GM10266 (cell line): ENCODE measurements around the gene ZNF107.

Experiments
- DNase-seq: peaks from one replicate; pipeline ENCODE4 v3.0.0; 2012; ENCODE audit errors: extremely low spot score
- CTCF ChIP-seq: IDR thresholded peaks from 2 replicates; pipeline ENCODE4 v1.5.1; 2012; ENCODE audit warnings: mild to moderate bottlenecking, low read depth; ENCODE audit not compliant: control insufficient read depth, insufficient read depth; ENCODE audit errors: missing control alignments

Gene ZNF107

DNA sequence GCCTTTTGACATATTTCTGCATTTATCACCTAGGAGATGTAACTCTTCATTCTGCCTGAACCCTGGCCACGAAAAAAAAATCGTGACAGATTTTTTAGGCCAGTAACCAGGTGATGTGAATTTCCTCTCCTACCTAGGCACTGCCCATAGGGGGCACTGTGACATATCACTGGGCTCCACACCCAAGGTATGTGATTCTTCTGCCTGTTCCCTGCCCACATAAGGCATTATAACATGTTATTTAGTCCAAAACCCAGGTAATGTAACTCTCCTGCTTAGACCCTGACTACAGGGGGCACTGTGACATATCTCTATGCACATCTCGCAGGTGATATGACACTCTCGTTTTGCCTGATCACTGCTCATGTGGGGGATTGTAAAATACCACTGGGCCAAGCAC lies 29.5 kb upstream of the ZNF107 start:
- no peak for DNase-seq
- no peak for TF ChIP-seq CTCF

GRCh38 chr7:64637521-64638445 lies 28.1 kb upstream of the ZNF107 start:
- DNase-seq, result no peak
- no peak for TF ChIP-seq CTCF

DNA sequence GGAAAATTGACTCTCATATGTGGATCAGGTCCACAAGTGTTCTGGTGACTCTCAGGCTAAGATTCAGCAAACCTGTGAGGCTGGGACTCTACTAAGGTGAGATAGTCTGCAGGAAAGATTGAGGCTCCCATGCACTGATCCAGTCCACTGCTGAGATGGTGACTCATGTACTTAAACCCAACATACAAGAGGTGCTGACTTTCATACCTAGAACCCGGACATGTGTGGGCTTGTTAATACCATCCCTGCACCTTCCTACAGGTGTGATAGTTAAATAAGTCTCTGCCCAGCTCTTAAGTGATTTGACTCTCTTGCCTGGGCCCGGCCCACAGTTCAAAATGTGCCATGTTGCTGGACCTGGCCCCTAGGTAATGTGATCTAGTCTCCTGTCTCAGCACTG lies 27.1 kb upstream of the ZNF107 start:
- no peak for TF ChIP-seq CTCF
- DNase-seq, result no peak

DNA sequence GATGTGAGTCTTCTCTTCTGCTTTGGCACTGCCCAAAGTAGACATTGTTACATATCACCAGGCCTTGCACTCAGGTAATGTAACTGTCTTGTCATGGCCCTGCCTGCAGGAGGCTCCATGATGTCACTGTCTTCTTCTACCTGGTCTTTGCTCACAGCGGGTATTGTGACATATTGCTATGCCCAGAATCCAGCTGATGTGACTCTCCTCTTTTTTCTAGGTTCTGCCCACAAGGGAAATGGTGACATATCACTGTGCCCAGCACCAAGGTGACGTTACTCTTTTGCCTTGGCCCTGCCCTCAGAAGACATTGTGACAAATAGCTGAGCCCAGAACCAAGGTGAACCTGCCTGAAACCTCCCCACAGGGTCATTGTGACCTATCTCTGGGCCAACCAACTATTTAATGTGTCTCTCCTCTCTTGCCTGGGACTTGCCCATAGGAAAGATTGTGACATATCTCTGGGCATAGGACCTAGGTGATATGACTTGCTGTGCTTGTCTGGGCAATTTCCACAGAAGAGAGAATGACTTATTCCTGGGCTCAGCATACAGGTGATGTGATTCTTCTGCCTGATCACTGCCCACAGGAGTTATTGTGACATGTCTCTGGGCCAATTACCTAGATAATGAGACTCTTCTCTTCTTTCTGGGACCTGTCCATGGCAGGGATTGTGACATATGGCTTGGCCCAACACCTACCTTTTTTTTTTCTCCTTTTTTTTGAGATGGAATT lies 26.5 kb upstream of the ZNF107 start:
- DNase-seq, result no peak
- no peak for TF ChIP-seq CTCF

DNA sequence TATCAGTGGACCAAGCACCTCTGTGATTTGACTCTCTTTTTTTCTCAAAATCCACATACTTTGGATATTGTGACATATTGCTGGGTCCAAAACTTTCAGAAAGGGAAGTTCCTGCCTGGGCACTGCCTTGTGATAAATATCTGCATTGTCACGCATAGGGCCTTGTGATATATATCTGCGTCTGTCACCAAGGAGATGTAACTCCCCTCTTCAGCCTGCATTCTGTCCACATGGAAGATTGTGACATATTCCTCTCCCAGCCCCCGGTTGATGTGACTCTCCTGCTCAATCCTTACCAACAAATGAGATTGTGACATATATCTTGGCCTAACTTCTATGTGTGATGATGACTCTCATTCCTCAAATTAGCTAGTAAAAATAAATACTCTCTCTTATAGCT lies 25.4 kb upstream of the ZNF107 start:
- no peak for TF ChIP-seq CTCF
- DNase-seq, result no peak

DNA sequence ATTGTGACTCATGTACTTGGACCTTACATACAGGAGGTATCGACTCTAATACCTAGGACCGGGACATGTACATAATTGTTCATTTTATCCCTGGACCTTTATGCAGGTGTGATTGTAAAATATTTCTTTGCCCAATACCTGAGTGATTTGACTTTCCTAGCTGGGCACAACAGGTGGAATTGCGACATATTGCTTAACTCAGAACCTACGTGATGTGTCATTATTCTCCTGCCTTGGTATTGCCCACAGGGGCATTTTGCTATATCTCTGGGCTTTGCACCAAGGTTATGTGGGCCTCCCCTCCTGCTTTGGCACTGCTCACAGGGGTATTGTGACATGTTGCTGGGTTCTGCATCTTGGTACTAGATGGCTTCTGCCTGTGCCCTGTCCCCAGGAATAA lies 23.9 kb upstream of the ZNF107 start:
- no peak for DNase-seq
- TF ChIP-seq CTCF, result no peak

GRCh38 chr7:64642875-64643274 lies 23.1 kb upstream of the ZNF107 start:
- no peak for TF ChIP-seq CTCF
- no peak for DNase-seq
